Astrocyte of the spinal cord (primary cell): ENCODE measurements around the gene UHRF2.

Experiments
- DNase-seq: peaks from one replicate; pipeline ENCODE4 v3.0.0; 2011; ENCODE audit warnings: low read depth, low spot score
- H3K4me3 ChIP-seq: 2 replicates; pipeline ENCODE4 v1.5.1; 2011; ENCODE audit warnings: low read depth, mild to moderate bottlenecking, low read length, moderate library complexity
- in situ Hi-C: cut with HindIII; loops from 2 replicates; pipeline ENCODE4 v1.10.0; 2017; ENCODE audit warnings: low sequenced_read_pairs
- TF ChIP-seq, protein P1 (sequence below): IDR thresholded peaks from 2 replicates; pipeline ENCODE4 v1.5.1; 2012; ENCODE audit warnings: low read depth, mild to moderate bottlenecking, low read length, inconsistent platforms

The UHRF2 gene

DNA sequence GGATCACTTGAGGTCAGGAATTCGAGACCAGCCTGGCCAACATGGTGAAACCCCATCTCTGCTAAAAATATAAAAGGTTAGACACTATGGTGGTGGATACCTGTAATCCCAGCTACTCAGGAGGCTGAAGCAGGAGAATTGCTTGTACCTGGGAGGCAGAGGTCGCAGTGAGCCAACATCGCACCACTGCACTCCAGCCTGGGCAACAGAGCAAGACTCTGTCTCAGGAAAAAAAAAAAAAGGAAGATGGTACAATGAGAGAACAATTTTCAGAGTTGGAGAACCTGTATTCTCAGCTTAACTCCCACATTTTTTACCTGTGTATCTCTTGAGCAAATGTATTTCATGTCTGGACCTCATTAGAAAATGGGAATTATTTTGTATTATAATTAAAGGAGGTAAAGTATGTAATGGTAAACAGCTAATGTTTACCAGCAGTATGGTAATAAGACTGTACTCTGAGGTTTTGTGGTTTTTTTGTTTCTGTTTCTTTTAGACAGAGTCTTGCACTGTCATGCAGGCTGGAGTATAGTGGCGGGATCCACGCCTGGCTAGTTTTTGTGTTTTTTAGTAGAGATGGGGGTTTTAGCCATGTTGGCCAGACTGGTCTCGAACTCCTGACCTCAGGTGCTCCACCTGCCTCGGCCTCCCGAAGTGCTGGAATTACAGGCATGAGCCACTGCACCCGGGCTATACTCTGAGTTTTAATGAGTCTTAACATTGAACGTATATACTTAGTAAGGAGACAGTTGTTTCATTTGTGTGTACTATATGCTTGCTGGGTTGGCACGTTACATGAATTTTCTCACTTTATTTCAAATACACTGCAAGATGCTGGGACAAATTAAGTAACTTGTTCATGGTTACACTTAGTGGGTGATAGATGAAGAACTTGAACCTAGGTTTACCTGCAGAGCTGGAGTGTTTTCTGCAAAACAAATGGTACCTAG is 16.2 kb downstream of the UHRF2 start:
- no peak overlapping the region for H3K4me3 ChIP-seq
- TF ChIP-seq, protein P1, sequence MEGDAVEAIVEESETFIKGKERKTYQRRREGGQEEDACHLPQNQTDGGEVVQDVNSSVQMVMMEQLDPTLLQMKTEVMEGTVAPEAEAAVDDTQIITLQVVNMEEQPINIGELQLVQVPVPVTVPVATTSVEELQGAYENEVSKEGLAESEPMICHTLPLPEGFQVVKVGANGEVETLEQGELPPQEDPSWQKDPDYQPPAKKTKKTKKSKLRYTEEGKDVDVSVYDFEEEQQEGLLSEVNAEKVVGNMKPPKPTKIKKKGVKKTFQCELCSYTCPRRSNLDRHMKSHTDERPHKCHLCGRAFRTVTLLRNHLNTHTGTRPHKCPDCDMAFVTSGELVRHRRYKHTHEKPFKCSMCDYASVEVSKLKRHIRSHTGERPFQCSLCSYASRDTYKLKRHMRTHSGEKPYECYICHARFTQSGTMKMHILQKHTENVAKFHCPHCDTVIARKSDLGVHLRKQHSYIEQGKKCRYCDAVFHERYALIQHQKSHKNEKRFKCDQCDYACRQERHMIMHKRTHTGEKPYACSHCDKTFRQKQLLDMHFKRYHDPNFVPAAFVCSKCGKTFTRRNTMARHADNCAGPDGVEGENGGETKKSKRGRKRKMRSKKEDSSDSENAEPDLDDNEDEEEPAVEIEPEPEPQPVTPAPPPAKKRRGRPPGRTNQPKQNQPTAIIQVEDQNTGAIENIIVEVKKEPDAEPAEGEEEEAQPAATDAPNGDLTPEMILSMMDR: no peak
- in situ Hi-C loops: no loop called here
- DNase-seq: no peak

DNA sequence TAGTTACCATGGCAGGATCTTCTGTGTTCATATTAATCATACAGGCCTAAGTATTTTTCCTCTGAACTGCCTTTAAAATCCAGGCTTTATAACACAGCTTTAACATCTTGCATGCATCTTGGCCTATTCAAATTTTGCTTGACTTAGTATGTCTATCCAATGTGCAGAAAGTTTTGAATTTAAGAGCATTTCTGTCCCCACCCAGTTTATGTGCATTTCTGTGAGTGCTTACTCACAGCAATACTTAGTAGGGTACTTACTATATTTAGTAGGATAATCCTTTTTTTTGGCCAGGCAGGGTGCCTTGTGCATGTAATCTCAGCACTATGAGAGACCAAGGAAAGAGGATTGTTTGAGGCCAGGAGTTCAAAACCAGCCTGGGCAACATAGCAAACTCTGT is 18.0 kb downstream of the UHRF2 start:
- DNase-seq: no peak
- in situ Hi-C loops: no loop called here
- TF ChIP-seq, protein P1: no peak
- H3K4me3 ChIP-seq: no peak overlapping the region

DNA sequence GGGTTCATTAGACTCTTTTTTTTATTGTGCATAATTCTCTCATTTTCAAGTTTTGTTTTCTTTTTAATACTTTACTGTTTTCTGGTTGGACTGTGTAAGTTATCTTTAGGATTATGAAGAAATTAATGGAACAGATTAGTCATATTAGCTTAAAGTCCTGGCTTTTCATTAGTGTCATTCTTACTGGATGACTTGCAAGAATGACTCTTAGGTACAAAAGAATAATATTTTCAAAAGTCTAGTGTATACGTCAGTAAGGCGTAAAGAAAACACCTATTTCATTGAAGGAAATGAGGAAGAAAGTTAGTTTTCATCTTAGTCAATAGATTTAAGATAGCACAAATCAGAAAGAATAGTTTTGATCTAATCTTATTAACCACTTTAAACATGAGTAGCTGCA is 20.4 kb downstream of the UHRF2 start:
- peak; percentile 65 for DNase-seq
- in situ Hi-C loops: no loop called here
- TF ChIP-seq, protein P1: no peak
- no peak overlapping the region for H3K4me3 ChIP-seq

DNA sequence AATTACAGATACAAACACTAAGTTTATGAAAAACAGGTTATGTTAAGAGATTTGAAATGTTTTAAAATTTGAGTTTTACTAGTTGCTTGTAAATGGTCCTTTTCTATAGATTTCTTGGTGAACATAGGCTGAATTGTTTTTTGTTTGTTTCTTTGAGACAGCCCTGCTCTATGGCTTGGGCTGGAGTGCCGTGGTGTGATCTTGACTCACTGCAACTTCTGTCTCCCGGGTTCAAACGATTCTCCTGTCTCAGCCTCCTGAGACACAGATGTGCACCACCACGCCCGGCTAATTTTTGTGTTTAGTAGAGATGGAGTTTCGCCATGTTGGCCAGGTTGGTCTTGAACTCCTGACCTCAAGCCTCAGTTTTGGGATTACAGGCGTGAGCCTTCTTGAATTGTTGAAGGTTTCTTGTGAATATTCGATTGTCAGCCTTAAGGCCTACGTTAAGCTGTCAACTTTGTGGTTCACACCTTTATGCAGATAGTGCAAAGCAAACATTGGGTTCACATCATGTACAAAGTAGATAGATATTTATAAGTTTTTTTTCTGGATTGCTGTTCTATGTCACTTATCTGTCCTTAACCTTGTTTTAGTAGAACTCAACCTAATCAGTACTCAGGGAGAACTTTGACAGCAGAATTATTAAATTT is 26.2 kb downstream of the UHRF2 start:
- in situ Hi-C loops: no loop called here
- no peak for DNase-seq
- TF ChIP-seq, protein P1: no peak
- no peak overlapping the region for H3K4me3 ChIP-seq

DNA sequence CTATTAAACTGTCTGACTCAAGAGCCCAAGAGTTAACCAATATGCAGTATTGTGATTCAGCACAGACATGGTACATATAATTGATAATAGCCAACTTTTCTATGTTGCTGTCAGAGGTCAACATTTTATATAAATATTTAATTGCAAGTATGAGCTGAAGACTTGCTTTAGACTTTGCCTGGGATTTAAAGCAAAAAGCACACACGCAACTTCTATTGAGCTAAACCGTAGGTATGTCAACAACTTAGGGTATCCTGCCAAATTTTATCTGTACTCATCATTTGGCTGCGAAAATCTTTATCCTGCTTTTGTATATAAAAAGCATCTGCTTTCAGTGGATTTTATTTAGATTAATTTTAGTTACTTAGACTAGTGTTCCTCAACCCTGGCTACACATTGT is 27.4 kb downstream of the UHRF2 start:
- in situ Hi-C loops: no loop called here
- no peak overlapping the region for H3K4me3 ChIP-seq
- TF ChIP-seq, protein P1: no peak
- DNase-seq: no peak

DNA sequence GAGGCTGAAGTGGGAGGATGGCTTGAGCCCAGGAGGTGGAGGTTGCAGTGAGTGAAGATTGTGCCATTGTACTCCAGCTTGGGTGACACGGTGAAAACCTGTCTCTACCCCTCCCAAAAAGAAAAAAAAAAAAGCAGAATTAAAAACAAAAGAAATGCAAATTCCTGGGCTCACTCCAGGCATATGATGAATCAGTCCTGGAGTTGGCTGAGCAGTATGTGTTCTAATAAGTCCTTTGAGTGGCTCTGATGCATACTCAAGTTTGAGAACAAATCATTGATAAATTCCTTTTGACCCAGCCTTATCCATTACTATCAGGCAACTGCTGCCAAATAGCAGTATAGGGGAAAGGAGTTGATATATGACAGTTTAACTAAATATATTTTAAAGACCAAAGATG is 28.3 kb downstream of the UHRF2 start:
- in situ Hi-C loops: no loop called here
- DNase-seq: no peak
- TF ChIP-seq, protein P1: no peak
- H3K4me3 ChIP-seq: no peak overlapping the region
